HEK293T (cell line): ENCODE measurements around the gene FZD4.

Experiments
- CTCF ChIA-PET: fragments of 350-600 bp; formaldehyde crosslinking; extraction: SDS; loops from one replicate; lab custom pipeline; 2021; ENCODE audit warnings: antibody characterized with exemption, inconsistent platforms; lab: Yijun Ruan, JAX
- POLR2A ChIA-PET: fragments of 350-600 bp; formaldehyde crosslinking; extraction: SDS; loops from one replicate; lab custom pipeline; 2020; ENCODE audit warnings: antibody characterized with exemption, inconsistent platforms; lab: Yijun Ruan, JAX
- DNase-seq: peaks from one replicate; pipeline ENCODE4 v3.0.0; 2012; ENCODE audit warnings: mixed read lengths; ENCODE audit errors: extremely low spot score
- CTBP1 ChIP-seq: fragments of 450-650 bp; IDR thresholded peaks from 2 replicates; pipeline ENCODE4 v1.6.1; 2016; ENCODE audit warnings: borderline replicate concordance
- FOXA1 ChIP-seq: fragments of 450-650 bp; IDR thresholded peaks from 2 replicates; pipeline ENCODE4 v1.6.1; 2016; ENCODE audit warnings: mild to moderate bottlenecking
- NFRKB ChIP-seq: fragments of 450-650 bp; IDR thresholded peaks from 2 replicates; pipeline ENCODE4 v1.6.1; 2016; ENCODE audit warnings: mild to moderate bottlenecking, moderate library complexity
- SUZ12 ChIP-seq: fragments of 450-650 bp; IDR thresholded peaks from 2 replicates; pipeline ENCODE4 v1.6.1; 2016; ENCODE audit warnings: mild to moderate bottlenecking
- ZNF384 ChIP-seq: fragments of 450-650 bp; IDR thresholded peaks from 2 replicates; pipeline ENCODE4 v1.6.1; 2016

FZD4 gene

DNA sequence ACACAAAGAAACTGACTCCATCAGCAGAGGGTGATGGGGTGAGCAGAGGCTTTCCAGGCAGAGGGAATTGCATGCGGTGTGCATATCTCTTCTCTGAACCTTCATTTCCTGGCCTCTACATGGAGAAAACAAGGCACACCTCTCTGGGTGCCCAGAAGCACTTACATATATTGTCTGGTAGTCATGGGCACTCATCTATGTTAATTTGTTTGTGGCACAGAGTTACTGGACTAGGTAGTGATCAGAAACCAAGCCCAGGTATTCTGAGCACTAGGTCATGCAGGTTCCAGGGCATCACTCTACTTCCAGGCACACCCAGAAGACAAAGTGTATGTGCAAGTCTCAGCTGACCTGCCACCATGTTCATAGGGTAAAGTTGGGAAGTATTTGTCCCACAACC, 56.5 kb downstream of the FZD4 start:
- POLR2A ChIA-PET = no interaction called here
- no peak for TF ChIP-seq FOXA1
- no peak for TF ChIP-seq SUZ12
- no peak for TF ChIP-seq CTBP1
- no peak for DNase-seq
- CTCF ChIA-PET = interaction anchor here (0.5 kb wide), 1 partner anchor 428 kb away, joined by 3 read pairs; no protein-coding TSS in a partner anchor

DNA sequence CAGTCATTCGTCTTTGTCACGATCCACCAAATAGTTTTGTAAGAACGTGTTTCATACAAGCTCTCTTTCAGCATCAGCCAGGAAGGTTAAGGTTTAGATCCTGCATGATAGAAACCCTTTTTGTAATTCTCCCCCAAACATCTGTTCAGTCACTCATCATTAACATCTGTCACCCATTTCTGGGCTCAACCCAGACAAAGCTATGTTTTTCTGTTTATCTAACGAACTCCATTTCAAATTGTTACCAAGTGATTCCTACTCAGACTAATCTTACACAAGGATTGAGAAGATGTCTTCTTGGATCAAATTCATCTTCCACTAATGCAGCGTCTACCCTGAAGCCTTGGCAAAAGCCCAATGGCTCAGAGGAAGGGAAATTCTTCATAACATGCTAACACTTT, 58.8 kb downstream of the FZD4 start:
- ChIA-PET CTCF (no interaction called here), POLR2A (no interaction called here)
- DNase-seq = no peak
- TF ChIP-seq ZNF384 = no peak
- no peak for TF ChIP-seq NFRKB
